HepG2 (cell line): ENCODE data around the gene ANKUB1. TPM values are rescaled to one million over a fixed set of nuclear protein-coding genes. Genes with fewer than 3 reads are reported as not detected.

Source experiments
- ATAC-seq: fragments of 200-7000 bp; cut with Tn5 transposase; 3 replicates; pipeline ENCODE4 v1.9.1; 2020; ENCODE audit warnings: mild to moderate bottlenecking, moderate library complexity
- BruUV-seq: library from RNA; stranded (reverse); fragments of 400-500 nt; replicated peaks from 2 replicates; lab custom pipeline; 2021; lab: Mats Ljungman, UMichigan
- CTCF ChIA-PET: fragments of 300-600 bp; formaldehyde crosslinking; extraction: SDS; loops from one replicate; lab custom pipeline; 2021; ENCODE audit warnings: low total read pairs, inconsistent platforms, low intra/inter-chr PET ratio; lab: Yijun Ruan, JAX
- POLR2A ChIA-PET: fragments of 350-600 bp; sonication (Branson Sonifier 250); formaldehyde crosslinking; loops from one replicate; lab custom pipeline; 2020; ENCODE audit warnings: antibody characterized with exemption, inconsistent platforms; lab: Yijun Ruan, JAX
- DNase-seq: peaks from one replicate; pipeline ENCODE4 v3.0.0-alpha.2; 2015; ENCODE audit warnings: low spot score
- FAIRE-seq: peaks from 3 replicates; lab custom pipeline; 2011; peaks lifted over from hg19 to GRCh38; lab: Jason Lieb, UNC
- H2AFZ ChIP-seq: one replicate; pipeline ENCODE4 v1.6.1; 2011; ENCODE audit warnings: low read length, inconsistent platforms
- H3K27ac ChIP-seq: fragments of 300-600 bp; 3 replicates; pipeline ENCODE4 v1.8.0; 2011; ENCODE audit warnings: mixed run types, mild to moderate bottlenecking, mixed read lengths, low read length, inconsistent platforms; ENCODE audit not compliant: insufficient read depth; ENCODE audit errors: extremely low read length
- H3K27me3 ChIP-seq, 2 experiments: fragments of 200-600 bp in 1 of 2; 2 replicates in 1 of 2; 3 replicates in 1 of 2; pipeline versions ENCODE4 v1.6.0 to v1.8.0; 2011; ENCODE audit warnings: low read length in 2 of 2, mild to moderate bottlenecking in 2 of 2, moderate library complexity in 2 of 2, inconsistent platforms in 1 of 2; ENCODE audit not compliant: insufficient read depth in 2 of 2, control insufficient read depth in 1 of 2
- H3K36me3 ChIP-seq, 2 experiments: fragments of 200-600 bp in 1 of 2; replicated peaks in 1 of 2; 2 replicates in 1 of 2; 3 replicates in 1 of 2; pipeline versions ENCODE4 v1.5.1 to v1.8.0; 2011; ENCODE audit warnings: low read length in 2 of 2, inconsistent platforms in 1 of 2; ENCODE audit not compliant: insufficient read depth in 2 of 2, control insufficient read depth in 1 of 2
- H3K4me1 ChIP-seq: 2 replicates; pipeline ENCODE4 v1.5.1; 2012; ENCODE audit warnings: low read length, inconsistent platforms; ENCODE audit not compliant: insufficient read depth
- H3K4me2 ChIP-seq: 2 replicates; pipeline ENCODE4 v1.6.0; 2011; ENCODE audit warnings: low read depth, low read length, inconsistent platforms
- H3K4me3 ChIP-seq, 3 experiments: fragments of 200-600 bp in 1 of 3; sonication (generic), shearing (Covaris generic) in 1 of 3; replicated peaks in 1 of 3; 2 replicates each; pipeline ENCODE4 v1.5.1; 2011 to 2016; ENCODE audit warnings: low read length in 3 of 3, inconsistent platforms in 2 of 3, low read depth in 2 of 3, mild to moderate bottlenecking in 2 of 3, control low read depth in 1 of 3, mixed read lengths in 1 of 3; ENCODE audit not compliant: insufficient read depth in 1 of 3
- H3K79me2 ChIP-seq: one replicate; pipeline ENCODE4 v1.6.1; 2011; ENCODE audit warnings: low read length, inconsistent platforms; ENCODE audit not compliant: insufficient read depth
- H3K9ac ChIP-seq: 2 replicates; pipeline ENCODE4 v1.6.0; 2011; ENCODE audit warnings: mild to moderate bottlenecking, low read depth, low read length, inconsistent platforms; ENCODE audit not compliant: insufficient read depth
- H3K9me3 ChIP-seq: 2 replicates; pipeline ENCODE4 v1.5.1; 2012; ENCODE audit warnings: mild to moderate bottlenecking, low read length
- H4K20me1 ChIP-seq: 2 replicates; pipeline ENCODE4 v1.6.0; 2011; ENCODE audit warnings: inconsistent platforms, mild to moderate bottlenecking, low read length, moderate library complexity; ENCODE audit not compliant: insufficient read depth
- HHEX ChIP-seq: IDR thresholded peaks from 2 replicates; pipeline ENCODE4 v1.6.1; 2016; ENCODE audit warnings: control low read depth
- HNF4A ChIP-seq: sonication (generic); formaldehyde crosslinking; IDR thresholded peaks from 2 replicates; pipeline ENCODE4 v1.4.0; 2020; ENCODE audit warnings: missing genetic modification reagents
- LRRFIP1 ChIP-seq: sonication (generic); formaldehyde crosslinking; conservative IDR thresholded peaks from 2 replicates; pipeline ENCODE4 v1.4.0; 2020; ENCODE audit warnings: missing genetic modification reagents
- RNF219 ChIP-seq: sonication (generic); formaldehyde crosslinking; IDR thresholded peaks from 2 replicates; pipeline ENCODE4 v1.5.0; 2020; ENCODE audit warnings: mild to moderate bottlenecking, missing genetic modification reagents
- TFAP4 ChIP-seq: sonication (generic); IDR thresholded peaks from 2 replicates; pipeline ENCODE4 v1.6.1; 2016; ENCODE audit warnings: low read depth, borderline replicate concordance
- TRAFD1 ChIP-seq: sonication (generic); formaldehyde crosslinking; IDR thresholded peaks from 2 replicates; pipeline ENCODE4 v1.5.1; 2020; ENCODE audit warnings: missing genetic modification reagents, mild to moderate bottlenecking, borderline replicate concordance
- ZNF382 ChIP-seq: sonication (generic); formaldehyde crosslinking; IDR thresholded peaks from 2 replicates; pipeline ENCODE4 v1.5.0; 2020; ENCODE audit warnings: missing genetic modification reagents, mild to moderate bottlenecking, borderline replicate concordance
- ZNF451 ChIP-seq: sonication (generic); formaldehyde crosslinking; IDR thresholded peaks from 2 replicates; pipeline ENCODE4 v1.5.0; 2020; ENCODE audit warnings: mild to moderate bottlenecking, missing genetic modification reagents
- in situ Hi-C: cut with HindIII; loops from 2 replicates; pipeline ENCODE4 v1.10.0; 2017; ENCODE audit warnings: low pct_unique_long_range_greater_than_20kb; ENCODE audit not compliant: extremely low pct_ligation_motif_present
- intact Hi-C: fragments of 100-400 bp; cut with micrococcal nuclease; formaldehyde crosslinking; loops from one replicate; pipeline ENCODE4 v1.10.0; 2022; ENCODE audit not compliant: unreplicated experiment
- polyA plus RNA-seq, 8 experiments: library from polyadenylated mRNA; depleted of rRNA in 3 of 8; stranded (reverse) in 7 of 8; unstranded in 1 of 8; fragments of >200 nt; fragmentation: Illumina TruSeq in 4 of 8; extraction: Trizol in 4 of 8; gene quantifications; 2 replicates each; pipeline versions ENCODE4 v1.2.1 to v1.2.3, GENCODE V29; 2011 to 2016; ENCODE audit warnings: low read depth in 4 of 8, missing spikeins in 1 of 8, mixed read lengths in 1 of 8; ENCODE audit not compliant: insufficient read depth in 1 of 8
- total RNA-seq, 5 experiments: library from RNA; depleted of rRNA; stranded (reverse); fragments of >200 nt; fragmentation: Illumina TruSeq; extraction: Trizol; gene quantifications; 2 replicates each; pipeline ENCODE4 v1.2.3, GENCODE V29; 2016; ENCODE audit warnings: low read depth in 1 of 5

The ANKUB1 gene
- total and polyA plus RNA-seq, 2 of the 13 experiments (the other 11 are each of a cell fraction or from before 2014, with no cell fraction given) = not detected

GRCh38 chr3:149784064-149784704 is 8.2 kb downstream of the ANKUB1 start (continued):
- TF ChIP-seq LRRFIP1 (CRISPR knock-in tag) (no peak), TFAP4 (no peak)

GRCh38 chr3:149783576-149783975 is 8.8 kb downstream of the ANKUB1 start:
- in situ Hi-C loops (no loop called here), intact Hi-C loops (no loop called here)
- ChIA-PET CTCF (no interaction called here), POLR2A (no interaction called here)
- H3K27me3 ChIP-seq = no peaks in the 10 kb centered on the region
- peaks cover 11% of the 10 kb centered on the region; the same call in 1 of the 2 replicates for H3K4me1 ChIP-seq
- no peaks in the 10 kb centered on the region for H3K79me2 ChIP-seq
- no peak overlapping the region for H3K27ac ChIP-seq
- H3K4me3 ChIP-seq = no peak overlapping the region
- ATAC-seq (no peak), FAIRE-seq (no peak), DNase-seq (peak; percentile 15)
- no peaks in the 10 kb centered on the region for H4K20me1 ChIP-seq
- BruUV-seq = no TSS peak
- no peak overlapping the region for H2AFZ ChIP-seq
- H3K9ac ChIP-seq = no peak overlapping the region
- H3K36me3 ChIP-seq = no peaks in the 10 kb centered on the region
- no peak overlapping the region for H3K4me2 ChIP-seq
- H3K9me3 ChIP-seq = no peaks in the 10 kb centered on the region
- TF ChIP-seq TRAFD1 (CRISPR knock-in tag) = no peak
- TF ChIP-seq ZNF451 = no peak
- TF ChIP-seq ZNF382 (CRISPR knock-in tag) = no peak
- no peak for TF ChIP-seq HHEX (CRISPR knock-in tag)
- TF ChIP-seq HNF4A (CRISPR knock-in tag) = no peak
- TF ChIP-seq RNF219 (CRISPR knock-in tag) = no peak
